Prostate gland (tissue), 2 donors: ENCODE measurements around the gene HLA-DOB. TPM values are rescaled to one million over a fixed set of nuclear protein-coding genes. Genes with fewer than 3 reads are reported as not detected.

Experiments
- DNase-seq: peaks from one replicate; pipeline ENCODE4 v3.0.0-alpha.2; 2019; ENCODE audit warnings: low spot score
- H3K27ac ChIP-seq, 2 donors: fragments of 200-600 bp; sonication (generic); 2 replicates each; pipeline ENCODE4 v1.5.1; 2017 to 2019
- H3K27me3 ChIP-seq: fragments of 200-600 bp; sonication (generic); replicated peaks from 2 replicates; pipeline ENCODE4 v1.5.1; 2019; ENCODE audit not compliant: insufficient read depth
- H3K36me3 ChIP-seq, 2 donors: fragments of 200-600 bp; sonication (generic); 1 replicate in 1 of 2; 2 replicates in 1 of 2; pipeline versions ENCODE4 v1.5.1 to v1.8.1; 2017 to 2019
- H3K4me1 ChIP-seq: fragments of 200-600 bp; sonication (generic); replicated peaks from 2 replicates; pipeline ENCODE4 v1.5.1; 2019
- H3K4me3 ChIP-seq, 2 donors: fragments of 200-600 bp; sonication (generic); 2 replicates each; pipeline ENCODE4 v1.5.1; 2017 to 2019
- H3K9me3 ChIP-seq: fragments of 200-600 bp; sonication (generic); 2 replicates; pipeline ENCODE4 v1.5.1; 2017
- CTCF ChIP-seq, 4 experiments: fragments of 200-600 bp in 2 of 4; fragments of 450-650 bp in 2 of 4; sonication (generic) in 2 of 4; IDR thresholded peaks; 1 replicate in 3 of 4; 2 replicates in 1 of 4; pipeline ENCODE4 v1.5.1; 2016 to 2019; ENCODE audit warnings: antibody characterized with exemption in 4 of 4, mild to moderate bottlenecking in 2 of 4, moderate library complexity in 2 of 4
- POLR2A ChIP-seq: fragments of 450-650 bp; IDR thresholded peaks from one replicate; pipeline ENCODE4 v1.6.1; 2016; ENCODE audit warnings: antibody characterized with exemption, mild to moderate bottlenecking
- POLR2AphosphoS5 ChIP-seq: sonication (generic); formaldehyde crosslinking; IDR thresholded peaks from one replicate; pipeline ENCODE4 v1.6.1; 2017; ENCODE audit warnings: antibody characterized with exemption
- WGBS: methylation state at CpG from one replicate; pipeline ENCODE4 v1.1.5; 2018; 5-methylcytosine and 5-hydroxymethylcytosine counted together
- intact Hi-C: fragments of 100-400 bp; cut with DNase I; formaldehyde crosslinking; loops from one replicate; pipeline ENCODE4 v1.14.2; 2022
- total RNA-seq, 2 donors: library from RNA; depleted of rRNA; stranded (reverse); fragments of >200 nt; gene quantifications; one replicate each; pipeline ENCODE4 v1.1.0, GENCODE V29; 2016

Gene HLA-DOB
- total RNA-seq, 2 donors from 2014 or later = 0.41 TPM; not detected in 1

- Histone ChIP-seq H3K36me3 (no peaks in the 10 kb centered on the region), H3K27ac (no peak overlapping the region), H3K4me1 (peaks cover 5% of the 10 kb centered on the region), H3K9me3 (no peaks in the 10 kb centered on the region), H3K4me3 (no peak overlapping the region), H3K27me3 (no peaks in the 10 kb centered on the region)
- DNase-seq = no peak
- WGBS = 89% methylated on average over 14 of the region's 14 CpGs
- intact Hi-C loops = no loop called here
- TF ChIP-seq POLR2A (no peak), POLR2AphosphoS5 (no peak), CTCF (IDR thresholded peaks at IDR 0.05) (no peak)
Observed at GRCh38 chr6:32857156-32857891, 40.5 kb upstream of the HLA-DOB start.

- 78% methylated on average over 8 of the region's 8 CpGs for WGBS
- no peak for DNase-seq
- Histone ChIP-seq H3K27ac (peak overlapping the region in 1 of 2 donors; percentile 99), H3K27me3 (no peaks in the 10 kb centered on the region), H3K4me3 (no peak overlapping the region), H3K4me1 (peaks cover 10% of the 10 kb centered on the region), H3K9me3 (no peaks in the 10 kb centered on the region), H3K36me3 (no peaks in the 10 kb centered on the region)
- TF ChIP-seq CTCF (IDR thresholded peaks at IDR 0.05) (no peak), POLR2A (no peak), POLR2AphosphoS5 (no peak)
- intact Hi-C loops = no loop called here
Observed at GRCh38 chr6:32855467-32856174, 38.8 kb upstream of the HLA-DOB start.

GRCh38 chr6:32854376-32855178 is 37.8 kb upstream of the HLA-DOB start:
- TF ChIP-seq CTCF (IDR thresholded peaks at IDR 0.05) (no peak), POLR2AphosphoS5 (no peak), POLR2A (no peak)
- intact Hi-C loops = no loop called here
- Histone ChIP-seq H3K27ac (peak overlapping the region; percentile 99), H3K9me3 (no peaks in the 10 kb centered on the region), H3K4me1 (peaks cover 10% of the 10 kb centered on the region), H3K36me3 (no peaks in the 10 kb centered on the region), H3K27me3 (no peaks in the 10 kb centered on the region), H3K4me3 (peak overlapping the region; percentile 89 to 97)
- WGBS = 16% methylated on average over 24 of the region's 24 CpGs
- peak; percentile 43 for DNase-seq

GRCh38 chr6:32853541-32854375 is 37.0 kb upstream of the HLA-DOB start, which contains the start of the genes PSMB9 and TAP1:
Gene PSMB9, plus strand, starts transcription at chr6:32854192. Its CDS starts 38 bp downstream, at chr6:32854230.
Gene TAP1, minus strand, starts transcription at chr6:32853704. Its CDS starts 68 bp downstream, at chr6:32853636.
- H3K4me1 ChIP-seq = peaks cover 10% of the 10 kb centered on the region
- no peaks in the 10 kb centered on the region for H3K36me3 ChIP-seq
- H3K9me3 ChIP-seq = no peaks in the 10 kb centered on the region
- WGBS = under 1% methylated on average over 68 of the region's 68 CpGs
- peak within 1 kb of the TSS; percentile 89 to 97 for H3K4me3 ChIP-seq
- no peaks in the 10 kb centered on the region for H3K27me3 ChIP-seq
- DNase-seq = peak; percentile 96
- peak within 1 kb of the TSS; percentile 99 for H3K27ac ChIP-seq
- intact Hi-C loops = loop anchor here (1.0 kb wide), 1 partner anchor 15 kb away; the partner anchor contains the start of gene TAP2
- TF ChIP-seq POLR2AphosphoS5 = peak; percentile 88
- TF ChIP-seq CTCF (IDR thresholded peaks at IDR 0.05) = peak; percentile 87 to 99 (median 92)
- peak; percentile 98 for TF ChIP-seq POLR2A
